Testis (tissue), 2 donors: ENCODE results near the gene RFC2.

ENCODE experiments used
- CTCF ChIP-seq, 3 experiments: fragments of 450-650 bp in 2 of 3; fragments of 200-600 bp in 1 of 3; sonication (generic) in 1 of 3; IDR thresholded peaks; one replicate each; pipeline ENCODE4 v1.5.1; 2016 to 2019; ENCODE audit warnings: antibody characterized with exemption in 3 of 3, mild to moderate bottlenecking in 2 of 3, moderate library complexity in 1 of 3
- POLR2A ChIP-seq: fragments of 450-650 bp; IDR thresholded peaks from one replicate; pipeline ENCODE4 v1.6.1; 2017; ENCODE audit warnings: antibody characterized with exemption, mild to moderate bottlenecking, moderate library complexity

- TF ChIP-seq CTCF (IDR thresholded peaks at IDR 0.05) (no peak), POLR2A (no peak)
These were observed 66.1 kb downstream of the RFC2 start for GRCh38 chr7:74187915-74188675.
